GM12878 (cell line): ENCODE data around the gene SETD4. TPM values are rescaled to one million over a fixed set of nuclear protein-coding genes. Genes with fewer than 3 reads are reported as not detected.

Source experiments
- ATAC-seq: fragments of 200-7000 bp; cut with Tn5 transposase; 3 replicates; pipeline ENCODE4 v1.9.1; 2020; ENCODE audit warnings: mild to moderate bottlenecking, moderate library complexity
- BruUV-seq: library from RNA; stranded (reverse); fragments of 400-500 nt; replicated peaks from 2 replicates; lab custom pipeline; 2021; lab: Mats Ljungman, UMichigan
- CTCF ChIA-PET: fragments of 300-600 bp; sonication (Branson Sonifier 250); formaldehyde crosslinking; extraction: SDS; loops from one replicate; lab custom pipeline; 2021; ENCODE audit warnings: inconsistent platforms; lab: Yijun Ruan, JAX
- POLR2A ChIA-PET: fragments of 350-600 bp; formaldehyde crosslinking; extraction: SDS; loops from one replicate; lab custom pipeline; 2021; ENCODE audit warnings: inconsistent platforms; lab: Charles Lee
- RAD21 ChIA-PET: fragments of 300-600 bp; sonication (Branson Sonifier 250); formaldehyde crosslinking; loops from one replicate; lab custom pipeline; 2023; ENCODE audit warnings: antibody characterized with exemption; ENCODE audit not compliant: unreplicated experiment; lab: Charles Lee
- SMC1A ChIA-PET: fragments of 300-600 bp; sonication (Branson Sonifier 250); formaldehyde crosslinking; loops from one replicate; lab custom pipeline; 2023; ENCODE audit not compliant: unreplicated experiment, uncharacterized antibody; lab: Charles Lee
- DNase-seq: peaks from one replicate; pipeline ENCODE4 v3.0.0-alpha.2; 2011; ENCODE audit warnings: low read depth, low spot score
- FAIRE-seq: peaks from 3 replicates; lab custom pipeline; 2011; peaks lifted over from hg19 to GRCh38; lab: Jason Lieb, UNC
- H2AFZ ChIP-seq: 2 replicates; pipeline ENCODE4 v1.6.0; 2011; ENCODE audit warnings: low read depth, low read length, control low read depth; ENCODE audit not compliant: control insufficient read depth
- H3K27ac ChIP-seq: 2 replicates; pipeline ENCODE4 v1.5.1; 2011; ENCODE audit warnings: control low read depth; ENCODE audit not compliant: control insufficient read depth, insufficient read depth
- H3K27me3 ChIP-seq, 2 experiments: replicated peaks in 1 of 2; 2 replicates each; pipeline versions ENCODE4 v1.6.0 to v1.6.1; 2011; ENCODE audit warnings: low read length in 1 of 2; ENCODE audit not compliant: control insufficient read depth in 2 of 2, insufficient read depth in 2 of 2
- H3K36me3 ChIP-seq, 2 experiments: 2 replicates each; pipeline ENCODE4 v1.5.1; 2011; ENCODE audit warnings: low read length in 1 of 2; ENCODE audit not compliant: control insufficient read depth in 2 of 2, insufficient read depth in 2 of 2
- H3K4me1 ChIP-seq: 2 replicates; pipeline ENCODE4 v1.6.1; 2011; ENCODE audit warnings: mild to moderate bottlenecking, low read length, moderate library complexity, mixed read lengths; ENCODE audit not compliant: control insufficient read depth, insufficient read depth
- H3K4me2 ChIP-seq: 2 replicates; pipeline ENCODE4 v1.6.0; 2011; ENCODE audit warnings: control low read depth; ENCODE audit not compliant: control insufficient read depth, insufficient read depth
- H3K4me3 ChIP-seq: fragments of 200-600 bp; sonication (generic); 2 replicates; pipeline ENCODE4 v1.5.1; 2016
- H3K79me2 ChIP-seq: 2 replicates; pipeline ENCODE4 v1.6.0; 2011; ENCODE audit warnings: low read length; ENCODE audit not compliant: control insufficient read depth, insufficient read depth
- H3K9ac ChIP-seq: 2 replicates; pipeline ENCODE4 v1.8.0; 2011; ENCODE audit warnings: low read length, control low read depth, mixed read lengths; ENCODE audit not compliant: control insufficient read depth, insufficient read depth
- H3K9me3 ChIP-seq: replicated peaks from 3 replicates; pipeline ENCODE4 v1.5.1; 2011; ENCODE audit warnings: mild to moderate bottlenecking, low read length; ENCODE audit not compliant: control insufficient read depth, insufficient read depth
- H4K20me1 ChIP-seq: 2 replicates; pipeline ENCODE4 v1.6.0; 2011; ENCODE audit not compliant: control insufficient read depth, insufficient read depth
- LARP7 ChIP-seq: fragments of 450-650 bp; IDR thresholded peaks from 2 replicates; pipeline ENCODE4 v1.6.1; 2017; ENCODE audit warnings: mild to moderate bottlenecking
- MTA2 ChIP-seq: fragments of 450-650 bp; IDR thresholded peaks from 2 replicates; pipeline ENCODE4 v1.6.1; 2016; ENCODE audit warnings: low read depth, mild to moderate bottlenecking, moderate library complexity
- NFYA ChIP-seq: IDR thresholded peaks from 2 replicates; pipeline ENCODE4 v1.6.1; 2011; ENCODE audit warnings: low read depth, mild to moderate bottlenecking, low read length, improper control_type of control experiment, borderline replicate concordance
- NR2C1 ChIP-seq: fragments of 450-650 bp; IDR thresholded peaks from 2 replicates; pipeline ENCODE4 v1.6.1; 2017; ENCODE audit warnings: antibody characterized with exemption, mild to moderate bottlenecking, moderate library complexity
- POLR2A ChIP-seq: IDR thresholded peaks from 2 replicates; pipeline ENCODE4 v1.6.1; 2011; ENCODE audit warnings: low read depth, mild to moderate bottlenecking, low read length
- POU2F2 ChIP-seq: IDR thresholded peaks from 3 replicates; pipeline ENCODE4 v1.6.1; 2011; ENCODE audit warnings: low read depth, mild to moderate bottlenecking, low read length, borderline replicate concordance
- SMAD1 ChIP-seq: fragments of 450-650 bp; IDR thresholded peaks from 2 replicates; pipeline ENCODE4 v1.6.1; 2018; ENCODE audit warnings: mild to moderate bottlenecking, low read depth; ENCODE audit not compliant: partially characterized antibody
- SMAD5 ChIP-seq: IDR thresholded peaks from 2 replicates; pipeline ENCODE4 v1.6.1; 2016; ENCODE audit warnings: antibody characterized with exemption, low read depth
- TCF7 ChIP-seq: IDR thresholded peaks from 2 replicates; pipeline ENCODE4 v1.6.1; 2014; ENCODE audit warnings: antibody characterized with exemption, borderline replicate concordance
- ZNF207 ChIP-seq: fragments of 450-650 bp; IDR thresholded peaks from 2 replicates; pipeline ENCODE4 v1.6.1; 2014; ENCODE audit warnings: antibody characterized with exemption, mild to moderate bottlenecking, borderline replicate concordance
- ZNF24 ChIP-seq: fragments of 450-650 bp; IDR thresholded peaks from 2 replicates; pipeline ENCODE4 v1.6.1; 2017; ENCODE audit warnings: antibody characterized with exemption, mild to moderate bottlenecking
- ZNF622 ChIP-seq: fragments of 450-650 bp; IDR thresholded peaks from 2 replicates; pipeline ENCODE4 v1.6.1; 2017; ENCODE audit warnings: mild to moderate bottlenecking, inconsistent platforms
- WGBS: methylation state at CpG from one replicate; pipeline ENCODE4 v1.1.6; 2016; ENCODE audit warnings: low lambda C conversion rate; ENCODE audit not compliant: insufficient replicate concordance, insufficient coverage; ENCODE audit errors: missing lambda C conversion rate; 5-methylcytosine and 5-hydroxymethylcytosine counted together
- in situ Hi-C: fragments of 300-500 bp; cut with MboI; formaldehyde crosslinking; loops from 9 replicates; pipeline ENCODE4 v1.14.3; 2018; ENCODE audit warnings: mixed read lengths
- intact Hi-C: fragments of 100-400 bp; cut with micrococcal nuclease; formaldehyde crosslinking; loops from one replicate; pipeline ENCODE4 v1.14.2; 2022; ENCODE audit not compliant: unreplicated experiment
- polyA plus RNA-seq, 11 experiments: library from polyadenylated mRNA; depleted of rRNA in 4 of 11; unstranded in 6 of 11; stranded (reverse) in 5 of 11; fragments of >200 nt; fragmentation: Nextera tagmentation in 4 of 11; fragmentation: Illumina TruSeq in 1 of 11; extraction: Ambion mirVana in 4 of 11; extraction: Trizol in 1 of 11; gene quantifications; 1 replicate in 1 of 11; 2 replicates in 10 of 11; pipeline versions ENCODE4 v1.2.1 to v1.2.3, GENCODE V29; 2011 to 2016; ENCODE audit warnings: inconsistent platforms in 2 of 11, missing spikeins in 2 of 11, low read depth in 1 of 11
- total RNA-seq, 4 experiments: library from RNA; depleted of rRNA in 3 of 4; stranded (reverse); fragments of >200 nt in 3 of 4; fragmentation: Illumina TruSeq in 1 of 4; extraction: Trizol in 1 of 4; gene quantifications; 2 replicates each; pipeline versions ENCODE4 v1.2.1 to v1.2.3, GENCODE V29; 2013 to 2021
- TF ChIP-seq, protein P1 (sequence below), 3 experiments: IDR thresholded peaks in 2 of 3; conservative IDR thresholded peaks in 1 of 3; 2 replicates each; pipeline ENCODE4 v1.5.1; 2011; ENCODE audit warnings: low read depth in 3 of 3, low read length in 3 of 3, mild to moderate bottlenecking in 3 of 3, control low read depth in 2 of 3, moderate library complexity in 2 of 3, inconsistent platforms in 1 of 3, mixed read lengths in 1 of 3; ENCODE audit not compliant: control insufficient read depth in 2 of 3, insufficient read depth in 1 of 3; ENCODE audit errors: extremely low read depth in 1 of 3
- TF ChIP-seq, protein P2 (sequence below): fragments of 450-650 bp; conservative IDR thresholded peaks from 2 replicates; pipeline ENCODE4 v1.6.1; 2017; ENCODE audit warnings: mild to moderate bottlenecking, moderate library complexity
- TF ChIP-seq, protein P3 (sequence below): fragments of 450-650 bp; IDR thresholded peaks from 2 replicates; pipeline ENCODE4 v1.6.1; 2017; ENCODE audit warnings: mild to moderate bottlenecking, moderate library complexity

SETD4 gene
- total and polyA plus RNA-seq, 10 of the 15 experiments (the other 5 are each of a cell fraction or from before 2014, with no cell fraction given): 10.3 to 37.0 (median 18.6) TPM

DNA sequence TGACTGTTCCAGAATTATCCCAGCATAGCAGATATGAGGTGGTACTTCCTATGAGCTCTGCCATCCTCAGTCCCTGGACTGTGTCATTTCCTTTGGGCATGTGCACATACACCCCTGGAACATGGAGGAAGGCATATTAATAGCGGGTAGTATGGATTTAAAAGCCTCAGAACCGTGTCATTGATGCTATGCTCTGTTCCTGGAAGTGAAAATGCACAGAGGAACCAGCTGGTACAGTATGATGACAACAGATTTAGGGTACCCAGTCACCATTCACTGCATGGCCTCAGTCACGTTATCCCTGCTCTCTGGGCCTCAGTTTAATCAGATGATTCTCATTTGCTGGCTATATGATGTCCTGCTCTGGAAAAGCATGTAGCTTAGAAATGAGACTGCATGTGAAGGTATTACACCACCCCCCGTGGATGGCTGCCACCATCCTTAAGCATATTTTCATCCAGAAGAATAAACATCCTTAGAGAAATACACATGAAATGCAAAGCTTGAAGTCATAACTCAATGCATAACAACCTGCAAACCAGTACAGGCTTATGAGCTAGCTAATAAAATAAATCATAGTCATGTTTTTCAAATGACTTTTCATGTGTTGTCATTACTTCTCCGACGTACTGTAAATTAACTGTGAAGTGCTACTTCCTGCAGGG lies 37.8 kb downstream of the SETD4 start:
- peak; percentile 27 for FAIRE-seq
- SMC1A ChIA-PET: no interaction called here
- in situ Hi-C loops (loop anchor here (10.0 kb wide), 1 partner anchor 1278 kb away; no protein-coding TSS in a partner anchor), intact Hi-C loops (loop anchor here (10.0 kb wide), 1 partner anchor 1138 kb away; no protein-coding TSS in a partner anchor)
- Histone ChIP-seq H3K79me2 (no peaks in the 10 kb centered on the region), H3K4me2 (no peak overlapping the region), H3K9ac (no peak overlapping the region), H3K4me1 (peaks cover 16% of the 10 kb centered on the region), H3K36me3 (no peaks in the 10 kb centered on the region), H3K27me3 (no peaks in the 10 kb centered on the region), H2AFZ (no peak overlapping the region), H3K4me3 (no peak overlapping the region), H3K9me3 (peaks cover 3% of the 10 kb centered on the region), H4K20me1 (no peaks in the 10 kb centered on the region), H3K27ac (no peak overlapping the region)
- CTCF ChIA-PET: interaction anchor here (1.3 kb wide), 1 partner anchor 16 kb away, joined by 3 read pairs; no protein-coding TSS in a partner anchor
- 41% methylated on average over 6 of the region's 6 CpGs for WGBS
- RAD21 ChIA-PET: interaction anchor here (1.2 kb wide), 1 partner anchor 1277 kb away, joined by 3 read pairs; no protein-coding TSS in a partner anchor
- DNase-seq: no peak
- ATAC-seq: no peak
- POLR2A ChIA-PET: no interaction called here
- BruUV-seq: no TSS peak
- no peak for TF ChIP-seq ZNF24
- TF ChIP-seq MTA2: no peak
- TF ChIP-seq, protein P1, sequence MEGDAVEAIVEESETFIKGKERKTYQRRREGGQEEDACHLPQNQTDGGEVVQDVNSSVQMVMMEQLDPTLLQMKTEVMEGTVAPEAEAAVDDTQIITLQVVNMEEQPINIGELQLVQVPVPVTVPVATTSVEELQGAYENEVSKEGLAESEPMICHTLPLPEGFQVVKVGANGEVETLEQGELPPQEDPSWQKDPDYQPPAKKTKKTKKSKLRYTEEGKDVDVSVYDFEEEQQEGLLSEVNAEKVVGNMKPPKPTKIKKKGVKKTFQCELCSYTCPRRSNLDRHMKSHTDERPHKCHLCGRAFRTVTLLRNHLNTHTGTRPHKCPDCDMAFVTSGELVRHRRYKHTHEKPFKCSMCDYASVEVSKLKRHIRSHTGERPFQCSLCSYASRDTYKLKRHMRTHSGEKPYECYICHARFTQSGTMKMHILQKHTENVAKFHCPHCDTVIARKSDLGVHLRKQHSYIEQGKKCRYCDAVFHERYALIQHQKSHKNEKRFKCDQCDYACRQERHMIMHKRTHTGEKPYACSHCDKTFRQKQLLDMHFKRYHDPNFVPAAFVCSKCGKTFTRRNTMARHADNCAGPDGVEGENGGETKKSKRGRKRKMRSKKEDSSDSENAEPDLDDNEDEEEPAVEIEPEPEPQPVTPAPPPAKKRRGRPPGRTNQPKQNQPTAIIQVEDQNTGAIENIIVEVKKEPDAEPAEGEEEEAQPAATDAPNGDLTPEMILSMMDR (IDR thresholded peaks at IDR 0.05 in 2 of 3, conservative IDR thresholded peaks at IDR 0.05 in 1 of 3; ENCODE audit: control insufficient read depth in 2 of 3, extremely low read depth in 1 of 3, insufficient read depth in 1 of 3, low read depth in 3 of 3, low read length in 3 of 3): no peak
- no peak for TF ChIP-seq NFYA
- TF ChIP-seq POU2F2: no peak
- TF ChIP-seq, protein P2, sequence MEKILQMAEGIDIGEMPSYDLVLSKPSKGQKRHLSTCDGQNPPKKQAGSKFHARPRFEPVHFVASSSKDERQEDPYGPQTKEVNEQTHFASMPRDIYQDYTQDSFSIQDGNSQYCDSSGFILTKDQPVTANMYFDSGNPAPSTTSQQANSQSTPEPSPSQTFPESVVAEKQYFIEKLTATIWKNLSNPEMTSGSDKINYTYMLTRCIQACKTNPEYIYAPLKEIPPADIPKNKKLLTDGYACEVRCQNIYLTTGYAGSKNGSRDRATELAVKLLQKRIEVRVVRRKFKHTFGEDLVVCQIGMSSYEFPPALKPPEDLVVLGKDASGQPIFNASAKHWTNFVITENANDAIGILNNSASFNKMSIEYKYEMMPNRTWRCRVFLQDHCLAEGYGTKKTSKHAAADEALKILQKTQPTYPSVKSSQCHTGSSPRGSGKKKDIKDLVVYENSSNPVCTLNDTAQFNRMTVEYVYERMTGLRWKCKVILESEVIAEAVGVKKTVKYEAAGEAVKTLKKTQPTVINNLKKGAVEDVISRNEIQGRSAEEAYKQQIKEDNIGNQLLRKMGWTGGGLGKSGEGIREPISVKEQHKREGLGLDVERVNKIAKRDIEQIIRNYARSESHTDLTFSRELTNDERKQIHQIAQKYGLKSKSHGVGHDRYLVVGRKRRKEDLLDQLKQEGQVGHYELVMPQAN: no peak
- TF ChIP-seq SMAD5: no peak
- TF ChIP-seq ZNF207: no peak
- TF ChIP-seq, protein P3, sequence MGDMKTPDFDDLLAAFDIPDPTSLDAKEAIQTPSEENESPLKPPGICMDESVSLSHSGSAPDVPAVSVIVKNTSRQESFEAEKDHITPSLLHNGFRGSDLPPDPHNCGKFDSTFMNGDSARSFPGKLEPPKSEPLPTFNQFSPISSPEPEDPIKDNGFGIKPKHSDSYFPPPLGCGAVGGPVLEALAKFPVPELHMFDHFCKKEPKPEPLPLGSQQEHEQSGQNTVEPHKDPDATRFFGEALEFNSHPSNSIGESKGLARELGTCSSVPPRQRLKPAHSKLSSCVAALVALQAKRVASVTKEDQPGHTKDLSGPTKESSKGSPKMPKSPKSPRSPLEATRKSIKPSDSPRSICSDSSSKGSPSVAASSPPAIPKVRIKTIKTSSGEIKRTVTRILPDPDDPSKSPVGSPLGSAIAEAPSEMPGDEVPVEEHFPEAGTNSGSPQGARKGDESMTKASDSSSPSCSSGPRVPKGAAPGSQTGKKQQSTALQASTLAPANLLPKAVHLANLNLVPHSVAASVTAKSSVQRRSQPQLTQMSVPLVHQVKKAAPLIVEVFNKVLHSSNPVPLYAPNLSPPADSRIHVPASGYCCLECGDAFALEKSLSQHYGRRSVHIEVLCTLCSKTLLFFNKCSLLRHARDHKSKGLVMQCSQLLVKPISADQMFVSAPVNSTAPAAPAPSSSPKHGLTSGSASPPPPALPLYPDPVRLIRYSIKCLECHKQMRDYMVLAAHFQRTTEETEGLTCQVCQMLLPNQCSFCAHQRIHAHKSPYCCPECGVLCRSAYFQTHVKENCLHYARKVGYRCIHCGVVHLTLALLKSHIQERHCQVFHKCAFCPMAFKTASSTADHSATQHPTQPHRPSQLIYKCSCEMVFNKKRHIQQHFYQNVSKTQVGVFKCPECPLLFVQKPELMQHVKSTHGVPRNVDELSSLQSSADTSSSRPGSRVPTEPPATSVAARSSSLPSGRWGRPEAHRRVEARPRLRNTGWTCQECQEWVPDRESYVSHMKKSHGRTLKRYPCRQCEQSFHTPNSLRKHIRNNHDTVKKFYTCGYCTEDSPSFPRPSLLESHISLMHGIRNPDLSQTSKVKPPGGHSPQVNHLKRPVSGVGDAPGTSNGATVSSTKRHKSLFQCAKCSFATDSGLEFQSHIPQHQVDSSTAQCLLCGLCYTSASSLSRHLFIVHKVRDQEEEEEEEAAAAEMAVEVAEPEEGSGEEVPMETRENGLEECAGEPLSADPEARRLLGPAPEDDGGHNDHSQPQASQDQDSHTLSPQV: no peak
- no peak for TF ChIP-seq POLR2A
- TF ChIP-seq ZNF622: no peak
- TF ChIP-seq NR2C1: no peak
- TF ChIP-seq SMAD1: no peak
- no peak for TF ChIP-seq LARP7
- no peak for TF ChIP-seq TCF7
